Loucy (cell line): Measurements from ENCODE around the gene OPRM1.

ENCODE experiments used
- CTCF ChIP-seq: fragments of 200-600 bp; sonication (generic); conservative IDR thresholded peaks from 2 replicates; pipeline ENCODE4 v1.5.1; 2014; ENCODE audit warnings: mild to moderate bottlenecking, antibody characterized with exemption, low read length
- EZH2phosphoT487 ChIP-seq: fragments of 200-600 bp; IDR thresholded peaks from 2 replicates; pipeline ENCODE4 v1.6.1; 2018; ENCODE audit warnings: antibody characterized with exemption, mild to moderate bottlenecking, moderate library complexity, borderline replicate concordance

GRCh38 chr6:154096834-154097233 is 57.8 kb downstream of the OPRM1 start:
- no peak for TF ChIP-seq CTCF
- TF ChIP-seq EZH2phosphoT487, result no peak
